Neural progenitor cell (in vitro differentiated cells): ENCODE results near the gene ADGRG1.

Source experiments
- CTCF ChIP-seq: fragments of 200-600 bp; sonication (generic); IDR thresholded peaks from 2 replicates; pipeline ENCODE4 v1.5.1; 2017; ENCODE audit warnings: antibody characterized with exemption, mild to moderate bottlenecking
- EZH2 ChIP-seq: fragments of 200-600 bp; sonication (generic); IDR thresholded peaks from 2 replicates; pipeline ENCODE4 v1.6.1; 2017; ENCODE audit warnings: antibody characterized with exemption, mild to moderate bottlenecking, moderate library complexity

- TF ChIP-seq CTCF (no peak), EZH2 (no peak)
These were observed 12.2 kb upstream of the ADGRG1 start for GRCh38 chr16:57616241-57616640.
